NOMO-1 (cell line): ENCODE data around the gene PDLIM7.
A peak's percentile ranks its signal among the peaks of the same experiment; 100 is the strongest.

ENCODE experiments used
- DNase-seq, 2 experiments: peaks; one replicate each; lab custom pipeline; 2025; ENCODE audit not compliant: unreplicated experiment in 2 of 2; lab: John Stamatoyannopoulos, UW

PDLIM7 gene

GRCh38 chr5:177524941-177525655 lies 27.7 kb upstream of the PDLIM7 start:
- DNase-seq = no peak

DNA sequence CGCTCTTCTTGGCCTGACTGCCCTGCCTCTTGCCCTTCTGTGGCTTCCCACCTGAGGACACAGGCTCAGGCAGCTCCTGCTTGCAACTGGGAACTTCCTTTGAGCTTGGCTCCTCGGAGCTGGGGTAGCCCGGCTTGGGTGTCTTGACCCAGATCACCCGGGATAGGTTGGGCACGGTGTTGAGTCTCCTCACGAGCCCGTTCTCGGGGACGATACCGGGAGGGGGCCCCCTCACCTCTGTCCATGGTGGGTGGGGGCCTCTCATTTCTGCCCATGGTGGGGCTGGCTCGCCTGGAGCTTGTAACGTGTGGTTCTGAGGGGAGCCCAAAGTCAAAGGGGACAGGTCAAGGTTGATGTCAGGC lies 27.1 kb upstream of the PDLIM7 start:
- DNase-seq = no peak

GRCh38 chr5:177523711-177524538 lies 26.5 kb upstream of the PDLIM7 start:
- DNase-seq = no peak

- DNase-seq = no peak
Measured at GRCh38 chr5:177520916-177521513, 23.6 kb upstream of the PDLIM7 start.

DNA sequence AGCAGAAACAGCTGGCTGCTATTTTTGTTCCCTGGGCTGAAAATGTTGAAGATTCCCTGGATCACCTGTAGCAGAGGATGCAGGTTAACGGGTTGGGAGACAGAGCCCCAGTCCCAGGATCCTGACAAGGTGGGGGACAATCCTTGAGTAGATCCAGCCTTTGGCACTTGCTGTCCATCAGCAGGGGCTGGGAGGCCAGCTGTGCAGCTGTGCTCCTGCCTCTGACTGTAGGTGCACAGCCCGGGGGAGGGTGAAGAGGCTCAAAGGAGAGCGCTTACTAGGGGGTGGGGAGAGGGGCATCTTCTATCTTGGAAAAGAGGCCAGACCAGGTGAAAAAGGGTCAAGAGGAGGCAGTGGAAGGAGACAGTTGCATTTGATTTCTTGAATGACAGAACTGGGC lies 22.9 kb upstream of the PDLIM7 start:
- DNase-seq = no peak

DNA sequence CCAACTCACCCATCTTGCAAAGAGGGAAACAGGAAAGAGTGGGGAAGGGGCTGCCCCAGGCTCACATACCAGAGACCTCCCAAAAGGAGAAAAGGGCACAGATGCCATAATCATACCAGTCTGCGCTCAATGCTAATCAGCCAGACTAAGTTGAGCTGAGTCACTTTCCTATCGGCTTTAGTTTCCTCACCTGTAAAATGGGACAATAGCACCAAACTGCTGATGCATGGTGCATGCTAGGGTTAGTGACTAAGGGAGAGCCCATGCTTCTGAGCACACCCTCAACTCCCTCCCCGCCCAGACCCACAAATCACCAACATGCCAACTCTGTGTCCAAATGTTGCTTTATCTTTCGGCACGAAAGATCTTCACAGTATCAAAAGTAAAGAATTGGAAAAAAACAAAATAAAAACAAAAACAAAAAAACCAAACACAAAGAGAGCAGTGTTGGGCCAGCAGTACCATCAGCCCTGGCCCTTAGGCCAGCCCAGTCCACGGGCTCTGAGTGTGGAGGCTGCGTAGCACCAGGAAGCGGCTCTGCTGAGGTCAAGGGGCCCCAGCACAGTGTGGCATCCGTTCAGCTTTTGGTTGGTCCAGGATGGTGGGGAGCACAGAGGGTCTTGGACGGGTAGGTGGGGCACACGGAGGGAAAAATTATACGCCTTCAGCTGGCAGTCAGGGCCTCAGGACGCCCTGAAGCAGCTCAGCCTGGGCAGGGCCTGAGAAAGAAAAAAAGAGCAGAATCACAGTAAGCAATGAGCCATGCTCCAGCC lies 22.2 kb upstream of the PDLIM7 start:
- no peak for DNase-seq

DNA sequence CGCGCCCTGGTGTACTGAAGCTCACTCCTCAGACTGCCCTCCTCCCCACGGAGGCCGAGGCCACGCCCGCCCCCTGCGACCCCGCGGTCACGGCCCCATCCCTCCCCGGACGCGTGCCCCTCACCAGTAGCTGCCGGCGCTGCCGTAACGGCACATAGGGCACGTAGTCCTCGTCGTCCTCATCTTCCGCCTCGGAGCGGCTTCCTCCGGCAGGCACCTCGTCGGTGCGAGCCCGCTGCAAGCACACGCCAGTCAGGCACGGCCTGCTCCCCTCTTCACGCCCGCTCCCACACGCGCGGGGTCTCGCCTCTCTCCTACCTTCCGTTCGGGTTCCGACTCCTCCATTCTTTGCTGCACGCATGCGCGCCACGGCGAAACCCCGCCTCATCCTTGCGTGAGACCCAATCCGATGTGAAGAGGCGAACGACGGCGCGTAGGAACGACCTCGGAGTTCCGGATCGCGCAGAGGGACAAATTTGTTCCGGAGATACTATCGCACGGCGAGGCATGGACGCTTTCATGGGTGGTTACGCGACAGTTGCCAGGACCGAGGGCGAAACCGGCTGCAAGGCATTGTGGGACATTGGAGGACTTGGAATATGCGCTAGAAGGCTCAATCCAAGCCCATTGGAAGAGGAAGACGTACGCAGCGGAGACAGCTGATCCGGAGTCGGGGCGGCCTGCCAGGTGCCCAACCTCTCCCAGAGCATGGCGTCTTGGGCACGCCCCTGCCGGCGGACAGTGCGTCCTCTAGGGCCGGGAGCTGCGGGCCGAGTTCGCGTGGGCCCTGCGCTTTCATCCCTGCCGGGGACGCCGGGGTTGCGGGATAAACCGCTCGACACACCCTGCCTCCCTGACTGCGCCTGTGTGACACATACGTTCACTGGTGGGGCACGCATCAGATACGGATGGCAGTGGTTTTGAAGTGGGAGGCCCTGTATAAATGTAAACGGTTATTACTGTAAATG lies 19.5 kb upstream of the PDLIM7 start, which contains the start of gene DDX41:
TSS of gene DDX41 (minus strand) at position 361 of the 968 bp plus-strand sequence. CDS start at position 345, 16 bp downstream.
- peak; percentile 96 to 99 for DNase-seq

GRCh38 chr5:177515580-177515979 lies 18.2 kb upstream of the PDLIM7 start:
- no peak for DNase-seq

GRCh38 chr5:177514541-177514940 lies 17.1 kb upstream of the PDLIM7 start:
- no peak for DNase-seq

DNA sequence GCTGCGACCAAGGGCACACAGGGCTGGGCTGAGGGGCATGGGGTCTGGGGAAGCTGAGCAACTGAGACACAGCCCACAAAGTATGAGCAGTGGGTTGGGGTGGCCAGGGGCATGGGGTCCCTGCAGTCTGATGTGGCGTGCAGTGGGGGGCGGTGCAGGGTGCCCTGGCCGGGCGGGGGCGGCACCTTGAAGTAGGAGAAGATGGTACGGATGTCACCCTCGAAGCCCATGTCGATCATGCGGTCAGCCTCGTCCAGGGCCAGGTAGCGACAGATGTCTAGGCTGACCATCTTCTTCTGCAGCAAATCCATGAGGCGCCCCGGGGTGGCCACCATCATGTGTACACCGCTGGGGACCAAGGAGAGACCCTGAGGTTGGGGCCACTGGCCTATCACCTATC lies 16.1 kb upstream of the PDLIM7 start:
- DNase-seq = no peak

DNA sequence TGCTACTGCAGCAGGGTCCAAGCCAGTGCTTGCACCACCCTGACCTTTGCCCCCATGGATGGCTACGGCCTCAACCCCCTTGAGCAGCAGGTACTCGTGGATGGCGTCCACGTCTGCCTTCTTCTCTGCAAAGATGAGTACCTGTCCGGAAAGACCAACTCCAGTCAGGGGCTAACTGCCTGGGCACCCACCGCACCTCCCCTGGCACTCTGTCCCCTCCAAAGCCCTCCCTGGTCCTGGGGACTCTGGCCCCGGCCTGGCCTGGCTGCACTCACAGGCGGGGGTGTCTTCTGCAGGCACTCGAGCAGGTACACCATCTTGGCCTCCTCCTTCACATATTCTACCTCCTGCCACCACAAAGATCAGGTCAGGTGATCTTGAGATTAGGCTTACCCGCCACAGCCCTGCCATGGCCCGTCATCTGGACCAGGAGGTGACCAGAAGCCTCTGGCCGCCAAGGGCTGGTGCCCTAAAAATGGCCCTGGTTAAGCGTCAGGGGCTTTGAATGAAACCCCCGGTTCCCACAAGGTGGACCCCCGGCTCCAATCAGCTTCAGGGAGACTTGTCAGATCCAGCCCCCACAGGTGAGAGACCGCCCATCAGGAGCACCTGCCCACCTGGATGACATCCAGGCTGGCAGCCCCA lies 15.5 kb upstream of the PDLIM7 start:
- no peak for DNase-seq

- no peak for DNase-seq
Measured at GRCh38 chr5:177511796-177512675, 14.6 kb upstream of the PDLIM7 start.

DNA sequence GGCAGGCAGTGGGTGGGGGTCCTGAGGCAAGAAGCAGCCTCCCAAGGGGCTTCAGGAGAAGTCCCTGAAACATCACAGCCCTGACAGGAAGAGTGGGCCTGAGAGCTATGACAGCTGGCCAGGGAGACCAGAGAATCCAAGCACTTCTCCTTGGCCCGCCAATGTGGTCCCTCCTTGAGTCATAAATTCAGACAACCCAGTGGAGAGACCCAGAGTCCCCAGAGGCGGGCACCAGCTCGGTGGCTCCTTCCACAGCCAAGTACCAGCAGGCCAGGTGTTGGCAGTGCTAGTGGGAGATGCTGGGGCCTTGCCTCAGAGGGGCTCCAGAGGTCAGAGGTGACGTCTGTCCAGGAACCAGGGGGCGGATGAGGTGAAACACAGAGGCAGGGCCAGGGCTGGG lies 13.8 kb upstream of the PDLIM7 start:
- DNase-seq = no peak

- DNase-seq = peak; percentile 94 to 99
Measured at GRCh38 chr5:177510567-177511053, 13.2 kb upstream of the PDLIM7 start.

DNA sequence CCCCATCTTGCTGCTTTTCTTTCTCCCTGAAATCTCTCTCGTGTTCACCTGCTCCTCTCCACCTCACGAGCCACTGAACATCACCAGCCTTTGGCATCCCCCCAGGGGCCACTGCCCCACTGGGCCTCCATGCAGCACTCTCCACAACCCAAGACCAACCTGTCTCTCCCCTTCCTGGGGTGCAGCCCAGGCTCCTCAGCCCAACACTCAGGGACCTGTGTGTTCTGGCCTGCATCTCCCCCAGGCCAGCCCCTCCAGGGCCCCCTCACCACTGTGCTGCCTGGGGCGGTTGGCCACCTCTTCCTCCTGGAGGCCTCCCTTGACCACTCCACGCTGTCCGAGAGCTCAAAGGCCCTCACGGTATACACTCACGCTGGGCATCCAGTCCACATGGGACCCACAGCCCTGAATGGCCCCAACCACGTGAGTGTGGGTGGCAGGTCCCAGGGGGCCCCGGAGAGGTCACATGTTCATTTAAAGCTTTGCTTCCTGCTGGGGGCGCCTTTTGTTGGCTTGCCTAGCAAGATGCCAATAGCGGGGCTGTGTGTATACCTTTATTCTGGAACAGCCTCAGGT lies 12.7 kb upstream of the PDLIM7 start:
- DNase-seq = peak in 1 of 2 experiments; percentile 17

DNA sequence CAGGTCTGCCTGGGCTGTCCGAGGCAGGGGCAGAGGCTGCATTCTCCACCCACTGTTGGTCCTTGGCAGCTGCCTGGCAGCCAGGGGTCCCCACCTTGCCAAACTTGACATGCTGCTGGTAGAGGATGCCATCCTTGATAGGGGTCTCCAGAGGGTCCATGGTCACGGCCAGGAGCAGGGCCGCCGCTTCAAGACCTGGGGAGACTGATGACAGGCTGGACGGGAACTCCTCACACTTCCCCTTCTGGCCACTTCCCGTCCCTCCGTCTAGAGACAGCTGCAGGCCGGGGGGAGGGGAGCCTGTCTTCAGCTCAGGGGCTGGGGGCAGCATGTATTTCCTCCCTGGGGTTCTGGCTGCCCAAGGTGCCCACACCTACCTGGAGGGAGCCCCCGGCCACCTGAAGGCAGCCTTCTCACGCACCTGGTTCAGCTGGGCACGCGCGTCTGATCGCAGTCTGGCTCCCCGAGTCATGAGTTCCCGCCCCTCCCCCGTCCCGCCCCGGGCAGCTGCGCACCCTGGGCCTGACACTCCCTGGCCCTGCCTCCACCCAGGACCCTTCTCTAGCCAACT lies 12.1 kb upstream of the PDLIM7 start, which contains the start of gene DOK3:
TSS of gene DOK3 (minus strand) at position 446 of the 571 bp plus-strand sequence. CDS start at position 160, 286 bp downstream.
- peak; percentile 38 to 56 for DNase-seq

- DNase-seq = peak; percentile 27 to 34
Measured at GRCh38 chr5:177508837-177509236, 11.4 kb upstream of the PDLIM7 start.
